Measurements from ENCODE around the gene TMEM125. TPM values are rescaled to one million over a fixed set of nuclear protein-coding genes. Genes with fewer than 3 reads are reported as not detected.

Gene TMEM125
- total RNA-seq, 1 donor, result 0.10 TPM

GRCh38 chr1:43258370-43258769, 11.4 kb upstream of the TMEM125 start:
- Histone ChIP-seq H3K9me3 (ENCODE audit: low read depth, low read length) (no peaks in the 10 kb centered on the region), H3K4me1 (ENCODE audit: insufficient read depth, low read length) (no peaks in the 10 kb centered on the region), H3K4me3 (ENCODE audit: low read length) (no peak overlapping the region), H3K27me3 (ENCODE audit: insufficient read depth, low read length) (no peaks in the 10 kb centered on the region)

GRCh38 chr1:43265431-43265830, 4.4 kb upstream of the TMEM125 start:
- Histone ChIP-seq H3K9me3 (ENCODE audit: low read depth, low read length) (no peaks in the 10 kb centered on the region), H3K4me3 (ENCODE audit: low read length) (no peak overlapping the region), H3K4me1 (ENCODE audit: insufficient read depth, low read length) (peaks cover 2% of the 10 kb centered on the region), H3K27me3 (ENCODE audit: insufficient read depth, low read length) (no peaks in the 10 kb centered on the region)

- Histone ChIP-seq H3K9me3 (ENCODE audit: low read depth, low read length) (no peaks in the 10 kb centered on the region), H3K4me1 (ENCODE audit: insufficient read depth, low read length) (peaks cover 6% of the 10 kb centered on the region), H3K27me3 (ENCODE audit: insufficient read depth, low read length) (no peaks in the 10 kb centered on the region), H3K4me3 (ENCODE audit: low read length) (no peak overlapping the region)
Measured at GRCh38 chr1:43266881-43267280, 2.9 kb upstream of the TMEM125 start.

- no peaks in the 10 kb centered on the region for H3K27me3 ChIP-seq (ENCODE audit: insufficient read depth, low read length)
Measured at GRCh38 chr1:43267291-43267805, 2.4 kb upstream of the TMEM125 start.

GRCh38 chr1:43267818-43268425, 1.9 kb upstream of the TMEM125 start:
- Histone ChIP-seq H3K4me1 (ENCODE audit: insufficient read depth, low read length) (peaks cover 6% of the 10 kb centered on the region), H3K27me3 (ENCODE audit: insufficient read depth, low read length) (no peaks in the 10 kb centered on the region), H3K4me3 (ENCODE audit: low read length) (no peak overlapping the region), H3K9me3 (ENCODE audit: low read depth, low read length) (no peaks in the 10 kb centered on the region)

More at GRCh38 chr1:43267291-43267805, 2.4 kb upstream of the TMEM125 start:
- H3K4me1 ChIP-seq (ENCODE audit: insufficient read depth, low read length), result peaks cover 6% of the 10 kb centered on the region
- no peak overlapping the region for H3K4me3 ChIP-seq (ENCODE audit: low read length)
- no peaks in the 10 kb centered on the region for H3K9me3 ChIP-seq (ENCODE audit: low read depth, low read length)

DNA sequence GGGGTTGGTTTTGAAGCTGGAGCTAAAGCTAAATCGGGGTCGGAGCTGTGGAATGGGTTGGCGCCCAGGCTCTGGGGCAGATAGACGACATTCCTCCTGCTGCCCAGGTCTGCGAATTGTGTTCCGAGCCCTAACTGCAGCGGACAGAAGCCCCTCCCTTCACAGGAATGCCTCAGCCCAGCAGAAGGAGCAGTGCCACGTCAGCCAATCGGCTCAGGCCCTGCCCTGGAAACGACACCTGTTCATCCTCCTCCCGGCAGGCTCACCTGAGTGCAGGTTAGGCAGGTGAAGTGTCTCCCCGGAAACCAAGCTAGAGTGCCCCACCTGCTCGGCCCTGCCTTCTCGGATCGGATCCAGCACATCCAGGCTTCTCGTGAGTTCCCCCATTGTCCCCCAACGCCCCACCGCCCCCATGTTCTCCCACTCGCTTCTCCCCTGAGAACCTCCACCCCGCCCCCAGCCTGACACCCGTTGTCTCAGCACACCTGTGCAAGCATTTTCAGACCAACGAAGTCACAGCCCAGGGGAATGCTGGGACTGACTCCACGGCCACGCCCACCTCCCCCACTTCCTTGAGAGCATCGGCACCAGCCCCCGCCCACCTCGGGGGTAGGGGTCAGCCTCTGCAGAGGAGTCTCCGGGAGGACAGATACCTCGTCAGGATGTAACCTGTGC, 775 bp downstream of the TMEM125 start:
- H3K4me1 ChIP-seq (ENCODE audit: insufficient read depth, low read length), result peaks cover 15% of the 10 kb centered on the region
- H3K4me3 ChIP-seq (ENCODE audit: low read length), result no peak overlapping the region
- no peaks in the 10 kb centered on the region for H3K9me3 ChIP-seq (ENCODE audit: low read depth, low read length)
- H3K27me3 ChIP-seq (ENCODE audit: insufficient read depth, low read length), result no peaks in the 10 kb centered on the region

DNA sequence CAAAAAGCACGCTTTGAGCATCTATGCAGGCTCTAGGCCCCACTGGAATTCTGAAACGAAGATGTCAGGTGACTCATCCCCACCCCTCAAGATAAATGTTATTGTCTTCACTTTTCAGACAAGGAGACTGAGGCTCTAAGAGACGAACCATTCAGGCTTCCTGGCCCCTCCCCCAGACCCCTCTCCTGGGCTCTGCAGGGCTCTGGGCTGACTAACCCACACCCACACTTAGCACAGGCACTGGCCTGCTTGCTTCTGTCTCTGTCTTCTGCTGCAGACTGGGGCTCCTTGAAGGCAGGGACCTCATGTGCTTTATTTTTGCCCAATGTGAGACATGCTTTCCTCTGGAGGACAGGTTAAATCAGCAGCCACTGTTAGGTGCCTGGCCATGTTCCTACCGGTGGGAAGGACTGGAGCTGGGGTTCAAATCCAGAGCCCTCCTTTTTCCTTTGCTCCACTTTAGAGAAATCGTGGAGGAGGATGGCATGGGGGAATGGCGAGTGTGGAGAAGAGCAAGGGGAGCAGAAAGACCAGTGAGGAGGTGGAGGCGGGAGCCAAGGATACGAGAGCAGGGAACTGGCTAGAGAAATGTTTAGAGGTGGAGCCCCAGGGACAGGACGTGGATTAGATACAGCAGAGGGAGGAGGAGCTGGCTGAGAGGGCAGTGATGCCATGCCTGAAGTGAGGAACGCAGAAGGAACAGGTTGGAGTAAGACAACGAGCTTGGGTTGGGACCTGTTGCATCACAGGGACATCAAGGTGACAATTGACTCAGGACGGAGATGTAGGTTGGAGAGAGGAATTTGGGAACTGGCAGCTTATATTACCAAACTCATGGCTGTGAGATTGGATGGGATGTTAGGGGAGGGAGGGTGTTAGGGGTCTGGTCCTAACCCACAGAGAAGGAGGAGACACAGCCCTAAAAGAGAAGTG, 1.7 kb downstream of the TMEM125 start:
- Histone ChIP-seq H3K9me3 (ENCODE audit: low read depth, low read length) (no peaks in the 10 kb centered on the region), H3K4me1 (ENCODE audit: insufficient read depth, low read length) (peaks cover 15% of the 10 kb centered on the region)

DNA sequence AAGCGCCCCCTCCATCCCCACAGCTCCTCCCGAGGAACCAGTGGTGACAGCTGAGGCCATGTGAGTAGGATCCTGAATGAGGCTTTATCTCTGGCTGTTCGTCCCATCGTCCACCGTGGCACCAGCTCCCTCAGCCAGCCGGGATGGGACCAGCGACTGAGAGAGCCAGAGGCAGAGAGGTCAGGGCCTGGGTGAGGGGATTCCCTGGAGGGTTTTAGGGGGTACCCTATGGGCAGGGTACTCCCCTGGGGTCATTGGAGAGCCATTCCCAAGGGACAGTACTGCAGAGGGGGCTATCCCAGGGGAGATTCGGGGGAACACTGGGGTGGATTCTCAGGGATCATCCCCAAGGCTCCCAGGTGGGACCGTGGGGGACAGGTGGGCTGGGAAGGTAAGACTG, 2.4 kb downstream of the TMEM125 start:
- Histone ChIP-seq H3K4me3 (ENCODE audit: low read length) (no peak overlapping the region), H3K9me3 (ENCODE audit: low read depth, low read length) (no peaks in the 10 kb centered on the region), H3K4me1 (ENCODE audit: insufficient read depth, low read length) (peaks cover 15% of the 10 kb centered on the region), H3K27me3 (ENCODE audit: insufficient read depth, low read length) (no peaks in the 10 kb centered on the region)

More for the DNA sequence above, 1.7 kb downstream of the TMEM125 start:
- H3K4me3 ChIP-seq (ENCODE audit: low read length), result no peak overlapping the region
- no peaks in the 10 kb centered on the region for H3K27me3 ChIP-seq (ENCODE audit: insufficient read depth, low read length)

GRCh38 chr1:43272576-43273571, 3.1 kb downstream of the TMEM125 start:
- Histone ChIP-seq H3K9me3 (ENCODE audit: low read depth, low read length) (no peaks in the 10 kb centered on the region), H3K27me3 (ENCODE audit: insufficient read depth, low read length) (no peaks in the 10 kb centered on the region)

GRCh38 chr1:43273708-43274107, 3.9 kb downstream of the TMEM125 start:
- H3K4me1 ChIP-seq (ENCODE audit: insufficient read depth, low read length), result peaks cover 15% of the 10 kb centered on the region
- no peak overlapping the region for H3K4me3 ChIP-seq (ENCODE audit: low read length)
- H3K9me3 ChIP-seq (ENCODE audit: low read depth, low read length), result no peaks in the 10 kb centered on the region
- H3K27me3 ChIP-seq (ENCODE audit: insufficient read depth, low read length), result no peaks in the 10 kb centered on the region

More at GRCh38 chr1:43272576-43273571, 3.1 kb downstream of the TMEM125 start:
- no peak overlapping the region for H3K4me3 ChIP-seq (ENCODE audit: low read length)
- H3K4me1 ChIP-seq (ENCODE audit: insufficient read depth, low read length), result peaks cover 15% of the 10 kb centered on the region

DNA sequence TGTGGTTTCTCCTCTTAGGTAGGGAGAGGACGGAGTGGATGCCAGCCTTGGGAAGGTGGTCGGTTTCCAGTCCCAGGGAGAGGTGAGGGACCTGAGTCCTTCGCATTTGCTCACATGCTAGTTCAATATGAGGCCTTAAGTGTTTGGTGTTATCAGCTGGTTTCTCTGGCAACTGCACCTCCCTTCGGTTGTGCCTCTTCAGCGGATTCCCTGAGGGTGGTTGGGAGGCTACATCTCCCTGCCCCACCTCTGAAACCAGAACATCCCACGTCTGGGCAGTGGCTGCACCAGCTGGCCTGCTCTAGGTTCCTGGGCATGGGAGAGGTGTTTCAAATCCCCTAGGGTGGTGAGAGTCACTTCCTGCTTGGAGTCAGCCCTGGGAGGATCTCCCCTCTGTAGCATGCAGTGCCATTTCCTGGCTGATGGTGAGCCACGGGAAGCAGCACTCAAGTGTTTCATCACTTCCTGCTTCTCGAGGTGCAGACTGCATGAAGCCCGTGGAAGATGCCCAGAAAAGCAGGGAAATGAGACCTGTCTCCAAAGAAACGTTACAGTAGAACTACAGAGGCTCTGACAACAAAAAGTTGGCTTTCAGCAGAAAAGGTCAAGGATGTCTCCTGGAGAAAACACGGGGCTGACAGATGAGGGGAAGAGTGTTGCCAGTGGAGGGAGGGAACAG, 4.5 kb downstream of the TMEM125 start:
- H3K4me1 ChIP-seq (ENCODE audit: insufficient read depth, low read length), result peaks cover 15% of the 10 kb centered on the region
- no peaks in the 10 kb centered on the region for H3K27me3 ChIP-seq (ENCODE audit: insufficient read depth, low read length)
- H3K9me3 ChIP-seq (ENCODE audit: low read depth, low read length), result no peaks in the 10 kb centered on the region
- no peak overlapping the region for H3K4me3 ChIP-seq (ENCODE audit: low read length)

DNA sequence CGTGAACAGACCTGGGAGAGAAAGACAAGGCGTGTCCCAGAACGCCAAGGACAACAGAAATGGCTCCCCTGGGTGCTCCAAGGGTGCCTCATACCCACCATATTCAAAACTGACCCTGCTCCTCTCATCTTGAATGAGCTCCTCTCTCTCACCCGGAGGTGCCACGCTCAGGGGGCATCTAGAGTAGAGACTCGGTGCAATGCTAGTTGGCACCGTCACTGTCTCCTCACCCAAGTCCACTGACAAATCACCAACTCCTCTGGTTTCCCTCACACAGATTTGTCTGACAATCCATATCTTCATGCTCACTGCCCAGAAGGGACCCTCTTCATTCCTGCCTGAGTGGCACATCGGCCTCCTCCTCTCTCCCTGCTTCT, 5.0 kb downstream of the TMEM125 start:
- Histone ChIP-seq H3K27me3 (ENCODE audit: insufficient read depth, low read length) (no peaks in the 10 kb centered on the region), H3K4me1 (ENCODE audit: insufficient read depth, low read length) (peaks cover 15% of the 10 kb centered on the region), H3K4me3 (ENCODE audit: low read length) (no peak overlapping the region), H3K9me3 (ENCODE audit: low read depth, low read length) (no peaks in the 10 kb centered on the region)

DNA sequence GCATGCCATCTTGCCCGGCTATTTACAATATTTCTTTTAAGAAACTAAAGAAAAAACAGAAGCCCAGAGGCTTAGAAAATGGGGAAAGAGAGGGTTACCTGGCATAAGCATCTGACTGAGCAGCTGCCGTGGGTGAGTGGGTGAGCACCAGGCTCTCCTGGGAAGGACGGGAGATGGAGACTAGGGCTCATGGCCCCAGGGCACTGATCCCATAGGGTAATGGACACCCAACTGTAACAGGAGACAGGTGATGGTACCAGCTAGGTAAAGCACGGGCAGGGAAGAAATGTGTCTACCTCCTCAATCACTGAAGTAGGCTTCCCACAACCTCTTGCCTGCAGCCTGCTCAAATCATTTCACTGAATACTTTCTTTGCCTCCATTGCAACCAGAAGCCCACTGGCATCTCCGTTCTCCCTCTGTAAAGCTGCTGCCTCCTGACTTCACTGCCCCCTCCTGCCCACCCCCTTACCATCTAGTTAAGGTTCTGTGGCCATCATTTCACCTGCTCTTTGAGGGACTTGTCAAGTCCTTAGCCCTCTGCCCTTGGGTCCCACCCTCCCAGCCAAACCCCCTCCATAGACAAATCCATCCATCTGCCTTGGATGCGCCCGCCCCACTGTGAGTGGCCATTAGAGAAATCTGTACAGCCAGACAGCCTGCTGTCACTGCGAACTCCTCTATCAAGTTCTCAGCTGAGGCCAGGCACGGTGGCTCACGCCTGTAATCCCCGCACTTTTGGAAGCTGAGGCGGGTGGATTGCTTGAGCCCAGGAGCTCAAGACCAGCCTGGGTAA, 6.2 kb downstream of the TMEM125 start:
- Histone ChIP-seq H3K27me3 (ENCODE audit: insufficient read depth, low read length) (no peaks in the 10 kb centered on the region), H3K4me1 (ENCODE audit: insufficient read depth, low read length) (peaks cover 9% of the 10 kb centered on the region), H3K9me3 (ENCODE audit: low read depth, low read length) (no peaks in the 10 kb centered on the region), H3K4me3 (ENCODE audit: low read length) (no peak overlapping the region)

Data from mononuclear cell (primary cell).